Camera-type eye (tissue), 1 donor: ENCODE results near the gene PRR15. TPM values are rescaled to one million over a fixed set of nuclear protein-coding genes. Genes with fewer than 3 reads are reported as not detected.

Experiments used
- total RNA-seq: library from RNA; depleted of rRNA; stranded (reverse); fragments of >200 nt; gene quantifications from one replicate; pipeline ENCODE4 v1.2.3, GENCODE V29; 2014

Gene PRR15
- total RNA-seq, result not detected

DNA sequence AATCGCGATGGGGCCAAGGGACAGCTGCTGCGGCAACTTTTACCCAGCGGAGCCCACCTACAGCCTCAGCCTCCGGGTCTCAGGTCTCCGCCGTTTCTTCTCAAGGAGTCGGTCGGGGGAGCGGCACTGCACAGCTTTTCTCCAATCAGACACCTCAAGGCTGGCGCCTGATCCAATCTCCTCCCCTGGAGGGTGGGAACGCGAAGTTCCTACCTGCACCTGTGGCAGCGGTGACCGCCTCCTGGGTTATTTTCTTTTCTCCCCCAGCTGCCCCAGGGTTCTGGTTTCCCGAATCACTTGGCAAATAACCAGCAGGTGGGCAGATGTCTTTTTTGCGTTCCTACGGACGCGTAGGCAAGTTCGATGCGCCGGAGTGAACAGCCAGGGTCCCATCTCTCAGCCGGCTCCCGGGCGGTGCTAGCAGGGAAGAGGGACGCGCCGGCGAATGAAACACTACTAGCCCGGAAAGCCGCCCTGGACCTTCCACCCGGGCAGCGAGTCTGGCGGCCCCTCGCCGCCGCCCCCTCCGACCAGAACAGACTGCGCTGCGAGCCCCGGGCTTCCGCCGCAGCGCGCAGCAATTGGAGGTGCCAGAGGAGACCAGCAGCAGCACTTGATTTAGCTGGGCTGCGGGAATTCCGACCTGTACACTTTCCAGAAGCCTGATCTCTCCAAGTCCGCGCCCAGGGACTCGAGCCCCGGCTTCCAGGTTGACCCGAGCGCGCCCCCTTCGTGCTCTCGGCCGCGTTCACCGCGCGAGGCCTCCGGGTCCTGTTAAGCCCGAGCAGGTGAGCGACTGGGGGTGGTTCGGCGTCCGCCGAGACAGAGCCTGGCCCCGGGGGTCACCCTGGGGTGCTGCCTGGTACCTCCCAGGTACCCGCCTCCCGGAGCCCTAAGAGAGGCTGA, at the start of gene PRR15:
Gene PRR15 (plus strand): TSS at position 246 of the 906 bp plus-strand sequence. CDS start 2,495 bp downstream, outside the sequence.

Other genes with a start within 250 kb of the PRR15 start
- gene WIPF3, start 242.7 kb downstream of the PRR15 start, total RNA-seq, result 2.7 TPM